Tibial artery (tissue), 4 donors: ENCODE measurements around the gene P2RX4.
A peak's percentile ranks its signal among the peaks of the same experiment; 100 is the strongest.

Experiments
- DNase-seq, 2 donors: peaks; one replicate each; pipeline ENCODE4 v3.0.0-alpha.2; 2019
- H3K27ac ChIP-seq, 2 donors: fragments of 200-600 bp; sonication (generic) in 1 of 2; 1 replicate in 1 of 2; 2 replicates in 1 of 2; pipeline ENCODE4 v1.5.1; 2018 to 2019; ENCODE audit warnings: mild to moderate bottlenecking in 1 of 2
- H3K27me3 ChIP-seq, 2 donors: fragments of 200-600 bp; sonication (generic) in 1 of 2; one replicate each; pipeline versions ENCODE4 v1.5.1 to v1.6.0; 2016 to 2019
- H3K36me3 ChIP-seq, 3 donors: fragments of 200-600 bp; sonication (generic) in 2 of 3; one replicate each; pipeline ENCODE4 v1.5.1; 2016 to 2019; ENCODE audit warnings: mild to moderate bottlenecking in 2 of 3
- H3K4me1 ChIP-seq, 4 donors: fragments of 200-600 bp; sonication (generic) in 2 of 4; 1 replicate in 3 of 4; 2 replicates in 1 of 4; pipeline ENCODE4 v1.5.1; 2016 to 2019
- H3K4me3 ChIP-seq, 2 donors: fragments of 200-600 bp; sonication (generic) in 1 of 2; 1 replicate in 1 of 2; 2 replicates in 1 of 2; pipeline ENCODE4 v1.5.1; 2018 to 2019; ENCODE audit warnings: mild to moderate bottlenecking in 2 of 2
- H3K9me3 ChIP-seq, 3 donors: fragments of 200-600 bp; sonication (generic) in 1 of 3; one replicate each; pipeline ENCODE4 v1.5.1; 2016 to 2019
- intact Hi-C: fragments of 100-400 bp; cut with DNase I; formaldehyde crosslinking; loops from one replicate; pipeline ENCODE4 v1.15.0; 2023; ENCODE audit warnings: low total_unique reads
- TF ChIP-seq, protein P1 (sequence below), 2 experiments: fragments of 200-600 bp in 1 of 2; fragments of 450-650 bp in 1 of 2; IDR thresholded peaks; one replicate each; pipeline ENCODE4 v1.5.1; 2017 to 2019; ENCODE audit warnings: antibody characterized with exemption in 2 of 2, mild to moderate bottlenecking in 1 of 2, moderate library complexity in 1 of 2

Gene P2RX4

DNA sequence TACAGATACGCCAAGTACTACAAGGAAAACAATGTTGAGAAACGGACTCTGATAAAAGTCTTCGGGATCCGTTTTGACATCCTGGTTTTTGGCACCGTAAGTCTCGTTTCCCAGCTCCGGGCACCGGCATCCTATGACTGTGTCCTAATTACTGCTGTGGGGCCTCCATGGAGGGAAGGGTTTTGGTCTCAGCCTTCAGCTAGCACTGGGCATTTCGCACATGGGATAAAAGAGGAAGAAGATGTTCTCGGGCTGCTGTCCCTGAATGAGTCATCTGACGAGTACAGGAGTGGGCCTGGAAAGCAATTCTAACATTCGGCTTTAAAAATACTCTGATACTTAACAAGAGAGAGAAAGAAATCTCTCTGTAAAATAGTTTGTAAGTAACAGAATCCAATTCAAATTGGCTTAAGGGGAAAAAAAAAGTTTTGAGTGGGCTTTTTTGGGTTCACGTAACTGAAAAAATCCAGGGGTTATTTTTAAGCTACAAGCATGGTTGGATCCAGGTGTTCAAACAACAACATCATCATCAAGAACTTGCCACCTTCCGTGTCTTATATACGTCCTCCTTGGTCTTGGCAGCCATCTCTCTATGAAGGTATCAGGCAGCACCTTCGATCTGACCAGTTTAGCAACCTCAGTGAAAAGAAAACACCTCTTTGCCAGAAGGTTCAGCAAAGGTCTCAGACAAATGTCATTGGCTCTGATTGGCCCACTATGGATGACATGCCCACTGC, 34.4 kb upstream of the P2RX4 start:
- TF ChIP-seq, protein P1, sequence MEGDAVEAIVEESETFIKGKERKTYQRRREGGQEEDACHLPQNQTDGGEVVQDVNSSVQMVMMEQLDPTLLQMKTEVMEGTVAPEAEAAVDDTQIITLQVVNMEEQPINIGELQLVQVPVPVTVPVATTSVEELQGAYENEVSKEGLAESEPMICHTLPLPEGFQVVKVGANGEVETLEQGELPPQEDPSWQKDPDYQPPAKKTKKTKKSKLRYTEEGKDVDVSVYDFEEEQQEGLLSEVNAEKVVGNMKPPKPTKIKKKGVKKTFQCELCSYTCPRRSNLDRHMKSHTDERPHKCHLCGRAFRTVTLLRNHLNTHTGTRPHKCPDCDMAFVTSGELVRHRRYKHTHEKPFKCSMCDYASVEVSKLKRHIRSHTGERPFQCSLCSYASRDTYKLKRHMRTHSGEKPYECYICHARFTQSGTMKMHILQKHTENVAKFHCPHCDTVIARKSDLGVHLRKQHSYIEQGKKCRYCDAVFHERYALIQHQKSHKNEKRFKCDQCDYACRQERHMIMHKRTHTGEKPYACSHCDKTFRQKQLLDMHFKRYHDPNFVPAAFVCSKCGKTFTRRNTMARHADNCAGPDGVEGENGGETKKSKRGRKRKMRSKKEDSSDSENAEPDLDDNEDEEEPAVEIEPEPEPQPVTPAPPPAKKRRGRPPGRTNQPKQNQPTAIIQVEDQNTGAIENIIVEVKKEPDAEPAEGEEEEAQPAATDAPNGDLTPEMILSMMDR (IDR thresholded peaks at IDR 0.05): no peak
- intact Hi-C loops: no loop called here
- H3K4me3 ChIP-seq: no peak overlapping the region
- no peaks in the 10 kb centered on the region for H3K4me1 ChIP-seq
- no peaks in the 10 kb centered on the region for H3K9me3 ChIP-seq
- peak; percentile 54 to 68 for DNase-seq
- H3K27ac ChIP-seq: no peak overlapping the region
- H3K36me3 ChIP-seq: no peaks in the 10 kb centered on the region
- H3K27me3 ChIP-seq: no peaks in the 10 kb centered on the region

GRCh38 chr12:121176826-121177529, 33.0 kb upstream of the P2RX4 start:
- peaks cover 0 to 4% (median 0%) of the 10 kb centered on the region in 3 donors for H3K9me3 ChIP-seq
- H3K4me3 ChIP-seq: no peak overlapping the region
- no peaks in the 10 kb centered on the region for H3K4me1 ChIP-seq
- H3K36me3 ChIP-seq: peaks cover 0 to 8% (median 0%) of the 10 kb centered on the region in 3 donors
- H3K27me3 ChIP-seq: no peaks in the 10 kb centered on the region
- intact Hi-C loops: no loop called here
- TF ChIP-seq, protein P1 (IDR thresholded peaks at IDR 0.05): no peak
- H3K27ac ChIP-seq: no peak overlapping the region
- DNase-seq: no peak

DNA sequence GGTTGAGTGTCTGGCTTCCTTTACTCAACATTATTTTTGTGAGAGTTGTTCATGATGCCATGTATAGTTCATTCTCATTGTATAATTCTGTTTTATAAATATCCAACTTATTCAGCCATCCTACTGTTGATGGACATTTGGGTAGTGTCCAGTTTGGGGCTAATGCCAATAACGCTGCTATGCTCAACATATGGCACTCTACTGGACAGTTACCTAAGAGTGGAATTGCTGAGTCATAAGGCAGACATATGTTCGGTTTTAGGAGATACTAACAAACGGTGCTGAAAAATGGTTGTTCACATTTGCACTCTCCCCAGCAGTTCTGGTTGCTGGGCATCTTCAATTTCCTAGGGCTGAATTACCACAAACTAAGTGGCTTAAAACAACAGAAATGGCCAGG, 28.7 kb upstream of the P2RX4 start:
- H3K4me3 ChIP-seq: no peak overlapping the region
- H3K27me3 ChIP-seq: no peaks in the 10 kb centered on the region
- peaks cover 0 to 24% (median 12%) of the 10 kb centered on the region in 3 donors for H3K36me3 ChIP-seq
- no peak overlapping the region for H3K27ac ChIP-seq
- no peaks in the 10 kb centered on the region for H3K4me1 ChIP-seq
- DNase-seq: no peak
- intact Hi-C loops: no loop called here
- H3K9me3 ChIP-seq: peaks cover 0 to 4% (median 0%) of the 10 kb centered on the region in 3 donors
- TF ChIP-seq, protein P1 (IDR thresholded peaks at IDR 0.05): no peak

DNA sequence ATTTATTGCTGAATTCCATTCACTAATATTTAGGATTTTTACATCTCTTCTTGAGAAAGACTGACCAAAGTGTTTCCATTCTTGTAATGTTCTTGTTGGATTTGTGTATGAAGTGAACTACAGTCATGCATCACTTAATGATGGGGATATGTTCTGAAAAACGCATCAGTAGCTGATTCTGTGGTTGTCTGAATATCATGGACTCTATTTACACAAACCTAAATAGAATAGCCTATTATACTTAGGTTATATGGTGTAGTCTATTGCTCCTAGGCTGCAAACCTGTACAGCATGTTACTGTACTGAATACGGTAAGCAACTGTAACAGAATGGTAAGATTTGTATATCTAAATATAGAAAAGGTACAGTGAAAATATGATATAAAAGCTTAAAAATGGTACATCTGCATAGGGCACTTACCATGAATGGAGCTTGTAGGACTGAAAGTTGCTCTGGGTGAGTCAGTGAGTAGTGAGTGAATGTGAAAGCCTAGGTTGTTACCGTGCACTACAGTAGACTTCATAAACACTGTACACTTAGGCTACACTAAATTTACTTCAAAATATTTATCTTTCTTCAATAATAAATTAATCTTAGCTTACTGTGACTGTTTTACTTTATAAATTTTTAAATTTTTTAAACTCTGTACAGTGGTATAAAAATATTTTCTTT, 27.6 kb upstream of the P2RX4 start:
- Histone ChIP-seq H3K27ac (no peak overlapping the region), H3K36me3 (peaks cover 0 to 24% (median 12%) of the 10 kb centered on the region in 3 donors), H3K4me1 (no peaks in the 10 kb centered on the region), H3K27me3 (no peaks in the 10 kb centered on the region), H3K4me3 (no peak overlapping the region), H3K9me3 (peaks cover 0 to 4% (median 0%) of the 10 kb centered on the region in 3 donors)
- DNase-seq: no peak
- TF ChIP-seq, protein P1 (IDR thresholded peaks at IDR 0.05): no peak
- intact Hi-C loops: no loop called here

DNA sequence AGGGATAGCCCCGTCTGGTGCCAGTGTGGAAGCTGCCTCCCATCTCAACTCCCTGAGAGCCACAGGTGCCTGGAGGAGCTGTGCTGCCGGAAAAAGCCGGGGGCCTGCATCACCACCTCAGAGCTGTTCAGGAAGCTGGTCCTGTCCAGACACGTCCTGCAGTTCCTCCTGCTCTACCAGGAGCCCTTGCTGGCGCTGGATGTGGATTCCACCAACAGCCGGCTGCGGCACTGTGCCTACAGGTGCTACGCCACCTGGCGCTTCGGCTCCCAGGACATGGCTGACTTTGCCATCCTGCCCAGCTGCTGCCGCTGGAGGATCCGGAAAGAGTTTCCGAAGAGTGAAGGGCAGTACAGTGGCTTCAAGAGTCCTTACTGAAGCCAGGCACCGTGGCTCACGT, 25.5 kb upstream of the P2RX4 start:
- H3K4me3 ChIP-seq: no peak overlapping the region
- intact Hi-C loops: no loop called here
- H3K4me1 ChIP-seq: no peaks in the 10 kb centered on the region
- no peaks in the 10 kb centered on the region for H3K27me3 ChIP-seq
- no peak for DNase-seq
- no peak overlapping the region for H3K27ac ChIP-seq
- TF ChIP-seq, protein P1 (IDR thresholded peaks at IDR 0.05): no peak
- peaks cover 0 to 4% (median 0%) of the 10 kb centered on the region in 3 donors for H3K9me3 ChIP-seq
- peaks cover 0 to 24% (median 12%) of the 10 kb centered on the region in 3 donors for H3K36me3 ChIP-seq
